HepG2 (cell line): ENCODE data around the gene PIKFYVE. TPM values are rescaled to one million over a fixed set of nuclear protein-coding genes. Genes with fewer than 3 reads are reported as not detected.
A peak's percentile ranks its signal among the peaks of the same experiment; 100 is the strongest.

Experiments
- CHCHD3 ChIP-seq: sonication (generic); formaldehyde crosslinking; IDR thresholded peaks from 2 replicates; pipeline ENCODE4 v1.8.0; 2022; ENCODE audit warnings: mild to moderate bottlenecking, missing genetic modification reagents, moderate library complexity
- FOXA3 ChIP-seq: IDR thresholded peaks from 2 replicates; pipeline ENCODE4 v1.6.1; 2016; ENCODE audit warnings: missing genetic modification reagents, missing compliant biosample characterization
- PAXIP1 ChIP-seq: sonication (generic); formaldehyde crosslinking; conservative IDR thresholded peaks from 2 replicates; pipeline ENCODE4 v1.4.0; 2020; ENCODE audit warnings: mild to moderate bottlenecking, missing genetic modification reagents, moderate library complexity
- RFX1 ChIP-seq: fragments of 450-650 bp; IDR thresholded peaks from 2 replicates; pipeline ENCODE4 v1.6.1; 2017
- RXRB ChIP-seq: IDR thresholded peaks from 2 replicates; pipeline ENCODE4 v1.6.1; 2016; ENCODE audit warnings: borderline replicate concordance, missing genetic modification reagents, missing compliant biosample characterization
- TAF15 ChIP-seq: fragments of 200-400 bp; formaldehyde crosslinking; IDR thresholded peaks from one replicate; pipeline ENCODE4 v1.6.1; 2018; ENCODE audit warnings: mild to moderate bottlenecking, low read depth, low read length; ENCODE audit not compliant: poor library complexity, severe bottlenecking
- TIGD3 ChIP-seq: sonication (generic); formaldehyde crosslinking; IDR thresholded peaks from 2 replicates; pipeline ENCODE4 v1.5.1; 2020; ENCODE audit warnings: mild to moderate bottlenecking, missing genetic modification reagents, borderline replicate concordance
- U2AF1 ChIP-seq: fragments of 200-400 bp; formaldehyde crosslinking; optimal IDR thresholded peaks from 2 replicates; pipeline ENCODE3; 2017; ENCODE audit warnings: mild to moderate bottlenecking, low read depth, low read length
- ZBTB20 ChIP-seq: sonication (generic); formaldehyde crosslinking; IDR thresholded peaks from 2 replicates; pipeline ENCODE4 v1.8.1; 2023; ENCODE audit warnings: missing genetic modification reagents, low read depth, mild to moderate bottlenecking, borderline replicate concordance
- ZNF234 ChIP-seq: sonication (generic); formaldehyde crosslinking; conservative IDR thresholded peaks from 2 replicates; pipeline ENCODE4 v1.5.1; 2020; ENCODE audit warnings: mild to moderate bottlenecking, missing genetic modification reagents
- ZNF367 ChIP-seq: sonication (generic); formaldehyde crosslinking; IDR thresholded peaks from 2 replicates; pipeline ENCODE4 v1.4.0; 2020; ENCODE audit warnings: missing genetic modification reagents, borderline replicate concordance
- ZNF382 ChIP-seq: sonication (generic); formaldehyde crosslinking; IDR thresholded peaks from 2 replicates; pipeline ENCODE4 v1.5.0; 2020; ENCODE audit warnings: missing genetic modification reagents, mild to moderate bottlenecking, borderline replicate concordance
- ZNF678 ChIP-seq: sonication (generic); formaldehyde crosslinking; IDR thresholded peaks from 2 replicates; pipeline ENCODE4 v1.4.0; 2020; ENCODE audit warnings: mild to moderate bottlenecking, missing genetic modification reagents
- ZNF720 ChIP-seq: sonication (generic); formaldehyde crosslinking; IDR thresholded peaks from 2 replicates; pipeline ENCODE4 v1.4.0; 2020; ENCODE audit warnings: missing genetic modification reagents
- ZNF770 ChIP-seq: sonication (generic); formaldehyde crosslinking; IDR thresholded peaks from 2 replicates; pipeline ENCODE4 v1.5.0; 2020; ENCODE audit warnings: mild to moderate bottlenecking, missing genetic modification reagents
- ZNF800 ChIP-seq: sonication (generic); formaldehyde crosslinking; IDR thresholded peaks from 2 replicates; pipeline ENCODE4 v1.4.0; 2020; ENCODE audit warnings: missing genetic modification reagents
- ZSCAN9 ChIP-seq: IDR thresholded peaks from 2 replicates; pipeline ENCODE4 v1.6.1; 2016; ENCODE audit warnings: borderline replicate concordance
- polyA plus RNA-seq, 8 experiments: library from polyadenylated mRNA; depleted of rRNA in 3 of 8; stranded (reverse) in 7 of 8; unstranded in 1 of 8; fragments of >200 nt; fragmentation: Illumina TruSeq in 4 of 8; extraction: Trizol in 4 of 8; gene quantifications; 2 replicates each; pipeline versions ENCODE4 v1.2.1 to v1.2.3, GENCODE V29; 2011 to 2016; ENCODE audit warnings: low read depth in 4 of 8, missing spikeins in 1 of 8, mixed read lengths in 1 of 8; ENCODE audit not compliant: insufficient read depth in 1 of 8
- total RNA-seq, 5 experiments: library from RNA; depleted of rRNA; stranded (reverse); fragments of >200 nt; fragmentation: Illumina TruSeq; extraction: Trizol; gene quantifications; 2 replicates each; pipeline ENCODE4 v1.2.3, GENCODE V29; 2016; ENCODE audit warnings: low read depth in 1 of 5

Gene PIKFYVE
- total and polyA plus RNA-seq, 2 of the 13 experiments (the other 11 are each of a cell fraction or from before 2014, with no cell fraction given), result 20.2 to 21.7 TPM

- TF ChIP-seq RFX1 (no peak), ZNF678 (0 out of 2 replicates have a peak, but pooled peaks have one; percentile 20), ZBTB20 (CRISPR knock-in tag) (peak; percentile 15; the same call in 1 of the 2 replicates), ZNF367 (CRISPR knock-in tag) (peak; percentile 94; the same call in 1 of the 2 replicates), ZSCAN9 (CRISPR knock-in tag) (no peak; the same call in 1 of the 2 replicates), TAF15 (peak; percentile 98), ZNF382 (no peak), PAXIP1 (CRISPR knock-in tag) (peak; percentile 95), RXRB (peak; percentile 93), ZNF800 (CRISPR knock-in tag) (no peak; the same call in 1 of the 2 replicates), FOXA3 (CRISPR knock-in tag) (peak; percentile 81), ZNF720 (no peak), TIGD3 (CRISPR knock-in tag) (0 out of 2 replicates have a peak, but pooled peaks have one; percentile 66), ZNF234 (CRISPR knock-in tag) (peak; percentile 71; the same call in 1 of the 2 replicates), U2AF1 (no peak), ZNF770 (CRISPR knock-in tag) (no peak; the same call in 1 of the 2 replicates), CHCHD3 (no peak)
These were observed 11.8 kb upstream of the PIKFYVE start (continued) for GRCh38 chr2:208254118-208254870.
